LNCaP clone FGC (cell line): ENCODE data around the gene EGFLAM.

Experiments used
- DNase-seq: peaks from one replicate; pipeline ENCODE4 v3.0.0-alpha.2; 2011; ENCODE audit warnings: low read depth
- H3K4me3 ChIP-seq: 2 replicates; pipeline ENCODE4 v1.5.1; 2011; ENCODE audit warnings: mild to moderate bottlenecking, low read depth, low read length, control low read depth
- CTCF ChIP-seq: IDR thresholded peaks from 2 replicates; pipeline ENCODE4 v1.5.1; 2012; ENCODE audit warnings: mild to moderate bottlenecking; ENCODE audit not compliant: control insufficient read depth, insufficient read depth; ENCODE audit errors: extremely low read depth

EGFLAM gene

GRCh38 chr5:38465702-38466423, 207.5 kb downstream of the EGFLAM start:
- no peak for TF ChIP-seq CTCF
- DNase-seq, result no peak
- no peak overlapping the region for H3K4me3 ChIP-seq

- DNase-seq, result no peak
Measured at GRCh38 chr5:38466424-38467189, 208.2 kb downstream of the EGFLAM start.

GRCh38 chr5:38467353-38468040, 209.1 kb downstream of the EGFLAM start:
- DNase-seq, result no peak
- H3K4me3 ChIP-seq, result no peak overlapping the region
- TF ChIP-seq CTCF, result no peak

More at GRCh38 chr5:38466424-38467189, 208.2 kb downstream of the EGFLAM start:
- no peak overlapping the region for H3K4me3 ChIP-seq
- no peak for TF ChIP-seq CTCF

- TF ChIP-seq CTCF, result no peak
- DNase-seq, result no peak
- no peak overlapping the region for H3K4me3 ChIP-seq
Measured at GRCh38 chr5:38468202-38468673, 209.9 kb downstream of the EGFLAM start.

- no peak for TF ChIP-seq CTCF
- H3K4me3 ChIP-seq, result no peak overlapping the region
- DNase-seq, result no peak
Measured at GRCh38 chr5:38468978-38469706, 210.8 kb downstream of the EGFLAM start.

GRCh38 chr5:38469707-38470267, 211.4 kb downstream of the EGFLAM start:
- no peak for DNase-seq
- H3K4me3 ChIP-seq, result no peak overlapping the region
- no peak for TF ChIP-seq CTCF
